NCI-H1436 treated with DMSO at 0.1 percent for 48 hours (cell line): ENCODE results near the gene GTF2B.
"Not testable (repeated sequence)": the region's sequence is repeated elsewhere in the genome, so short reads cannot be mapped to it uniquely, and the experiment has no call there.

Experiments
- DNase-seq: peaks from one replicate; lab custom pipeline; 2025; lab: John Stamatoyannopoulos, UW

GTF2B gene

GRCh38 chr1:88885933-88886332 lies 5.4 kb downstream of the GTF2B start:
- no peak for DNase-seq

- DNase-seq: no peak
These were observed 8.2 kb downstream of the GTF2B start for GRCh38 chr1:88883156-88883555.

- not testable (repeated sequence) for DNase-seq
These were observed 10.7 kb downstream of the GTF2B start for GRCh38 chr1:88880717-88881116.

- DNase-seq: no peak
These were observed 12.6 kb downstream of the GTF2B start for GRCh38 chr1:88878731-88879130.

GRCh38 chr1:88877911-88878310 lies 13.5 kb downstream of the GTF2B start:
- DNase-seq: no peak

GRCh38 chr1:88877382-88877825 lies 14.0 kb downstream of the GTF2B start:
- DNase-seq: no peak

GRCh38 chr1:88876573-88877365 lies 14.6 kb downstream of the GTF2B start:
- no peak for DNase-seq

GRCh38 chr1:88875595-88875994 lies 15.8 kb downstream of the GTF2B start:
- no peak for DNase-seq

GRCh38 chr1:88873737-88874349 lies 17.5 kb downstream of the GTF2B start:
- DNase-seq: no peak

- DNase-seq: not testable (repeated sequence)
These were observed 21.7 kb downstream of the GTF2B start for GRCh38 chr1:88869644-88870043.

- DNase-seq: no peak
These were observed 23.4 kb downstream of the GTF2B start for GRCh38 chr1:88867743-88868521.

GRCh38 chr1:88851303-88852063 lies 39.9 kb downstream of the GTF2B start:
- DNase-seq: no peak

GRCh38 chr1:88847643-88848042 lies 43.7 kb downstream of the GTF2B start:
- DNase-seq: no peak

GRCh38 chr1:88825721-88826120 lies 65.6 kb downstream of the GTF2B start:
- no peak for DNase-seq

GRCh38 chr1:88819642-88820041 lies 71.7 kb downstream of the GTF2B start:
- not testable (repeated sequence) for DNase-seq

GRCh38 chr1:88813471-88813870 lies 77.9 kb downstream of the GTF2B start:
- DNase-seq: no peak

- DNase-seq: no peak
These were observed 79.0 kb downstream of the GTF2B start for GRCh38 chr1:88812366-88812765.

GRCh38 chr1:88803444-88803843 lies 87.9 kb downstream of the GTF2B start:
- DNase-seq: no peak

- no peak for DNase-seq
These were observed 88.4 kb downstream of the GTF2B start for GRCh38 chr1:88802950-88803349.
